Central memory CD4-positive, alpha-beta T cell (primary cell): ENCODE measurements around the gene TRANK1.
"Not testable (repeated sequence)": the region's sequence is repeated elsewhere in the genome, so short reads cannot be mapped to it uniquely, and the experiment has no call there.

Source experiments
- DNase-seq: peaks from one replicate; pipeline ENCODE4 v3.0.0; 2022
- total RNA-seq, 3 experiments: gene quantifications; one replicate each; lab custom pipeline; 2026; lab: John Stamatoyannopoulos, UW

Gene TRANK1
- 8.4 to 350 (median 262) reads per million in 3 experiments for total RNA-seq

- peak; percentile 86 for DNase-seq
Measured at GRCh38 chr3:36944641-36945270, at the start of gene TRANK1. TRANK1 (minus strand) TSS chr3:36945054; CDS start chr3:36944809, 245 bp downstream.

GRCh38 chr3:36993326-36994283 is 48.8 kb upstream of the TRANK1 start, which contains the start of gene MLH1:
MLH1 (plus strand) TSS chr3:36993518; CDS start chr3:36993548, 30 bp downstream.
- DNase-seq: peak; percentile 94

GRCh38 chr3:36992806-36993325 is 48.0 kb upstream of the TRANK1 start, which contains the start of gene EPM2AIP1:
EPM2AIP1 (minus strand) TSS chr3:36993131; CDS start chr3:36993077, 54 bp downstream.
- peak; percentile 100 for DNase-seq

- no peak for DNase-seq
Measured at GRCh38 chr3:36991923-36992805, 47.3 kb upstream of the TRANK1 start.

DNA sequence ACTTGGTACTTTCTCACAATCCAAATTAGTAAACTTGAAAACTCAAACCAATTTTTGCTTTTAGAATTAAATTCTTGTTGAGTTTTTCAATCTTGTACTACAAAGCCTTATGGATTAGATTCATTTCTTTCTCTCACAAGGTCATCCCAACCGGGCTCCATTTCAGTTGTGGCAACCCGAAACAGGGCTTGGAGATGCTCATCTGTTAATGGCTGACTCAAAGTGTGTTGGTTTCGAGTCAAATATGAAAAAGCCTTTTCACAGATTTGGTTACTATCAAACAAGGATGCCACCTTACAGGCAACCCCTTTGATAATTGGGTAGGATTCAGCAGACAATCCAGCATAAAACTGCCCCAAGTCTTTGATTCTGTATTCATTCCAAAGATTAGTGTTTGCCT is 46.3 kb upstream of the TRANK1 start:
- no peak for DNase-seq

DNA sequence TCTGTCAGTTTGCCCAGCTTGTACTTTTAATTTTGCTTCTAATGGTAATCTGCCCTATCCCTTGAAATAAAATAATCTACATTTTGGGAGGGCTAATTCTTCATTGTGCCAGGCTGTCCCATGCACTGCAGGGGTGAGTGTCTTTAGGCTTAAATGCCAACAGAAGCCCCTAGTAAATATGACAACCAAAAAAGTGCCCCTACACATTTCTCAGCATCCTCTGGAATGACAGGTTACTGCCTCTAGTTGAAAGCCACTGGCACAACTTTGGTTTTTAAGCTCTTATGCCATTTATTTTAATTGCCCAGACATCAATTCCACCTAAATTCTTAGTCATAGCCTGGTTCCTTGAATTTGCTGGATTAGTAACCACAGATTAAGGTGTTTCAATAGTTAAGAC is 44.7 kb upstream of the TRANK1 start:
- DNase-seq: no peak

GRCh38 chr3:36989005-36989404 is 44.2 kb upstream of the TRANK1 start:
- DNase-seq: no peak

GRCh38 chr3:36988356-36988755 is 43.5 kb upstream of the TRANK1 start:
- peak; percentile 49 for DNase-seq

DNA sequence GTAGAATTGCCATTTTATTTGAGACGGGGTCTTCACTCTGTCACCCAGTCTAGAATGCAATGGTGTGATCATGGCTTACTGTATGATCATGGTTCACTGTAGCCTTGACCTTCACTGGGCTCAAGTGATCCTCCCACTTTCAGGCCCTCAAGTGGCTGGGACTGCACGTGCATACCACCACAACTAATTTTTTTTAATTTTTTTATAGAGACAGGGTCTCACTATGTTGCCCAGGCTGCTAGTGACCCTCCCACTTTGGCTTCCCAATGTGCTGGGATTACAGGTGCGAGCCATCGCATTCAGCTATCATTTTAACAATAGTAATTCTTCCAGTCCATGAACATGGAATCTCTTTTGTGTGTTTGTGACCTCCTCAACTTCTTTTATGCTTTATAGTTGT is 36.2 kb upstream of the TRANK1 start:
- DNase-seq: no peak

DNA sequence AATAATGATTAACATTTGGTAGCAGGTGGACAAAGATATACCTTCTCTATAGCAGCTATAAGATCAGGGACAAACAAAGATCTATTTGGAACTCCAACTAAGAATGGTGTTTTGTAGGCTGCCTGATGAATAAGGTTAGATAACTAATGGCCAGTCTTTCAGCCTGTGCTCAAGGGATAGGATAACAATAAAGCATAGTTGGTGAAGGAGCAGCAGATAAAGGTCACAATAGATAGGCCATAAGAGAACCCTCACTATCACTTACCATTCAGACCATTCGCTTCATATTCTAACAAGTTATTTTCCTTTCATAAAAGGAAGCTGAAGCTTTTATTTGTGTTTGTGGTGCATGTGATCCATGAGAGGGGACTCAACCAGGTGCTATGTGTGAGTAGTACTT is 28.3 kb upstream of the TRANK1 start:
- DNase-seq: no peak

GRCh38 chr3:36972163-36972562 is 27.3 kb upstream of the TRANK1 start:
- DNase-seq: no peak

- DNase-seq: peak; percentile 41
Measured at GRCh38 chr3:36969540-36970432, 24.9 kb upstream of the TRANK1 start.

GRCh38 chr3:36969085-36969484 is 24.2 kb upstream of the TRANK1 start:
- no peak for DNase-seq

DNA sequence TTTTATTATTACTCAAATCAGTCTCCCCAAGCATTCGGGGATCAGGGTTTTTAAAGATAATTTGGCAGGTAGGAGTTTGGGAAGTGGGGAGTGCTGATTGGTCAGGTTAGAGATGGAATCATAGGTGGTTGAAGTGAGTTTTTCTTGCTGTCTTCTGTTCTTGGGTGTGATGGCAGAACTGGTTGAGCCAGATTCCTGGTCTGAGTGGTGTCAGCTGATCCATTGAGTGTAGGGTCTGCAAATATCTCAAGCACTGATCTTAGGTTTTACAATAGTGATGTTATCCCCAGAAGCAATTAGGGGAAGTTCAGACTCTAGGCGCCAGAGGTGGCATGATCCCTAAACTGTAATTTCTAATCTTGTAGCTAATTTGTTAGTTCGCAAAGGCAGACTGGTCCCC is 20.6 kb upstream of the TRANK1 start:
- no peak for DNase-seq

DNA sequence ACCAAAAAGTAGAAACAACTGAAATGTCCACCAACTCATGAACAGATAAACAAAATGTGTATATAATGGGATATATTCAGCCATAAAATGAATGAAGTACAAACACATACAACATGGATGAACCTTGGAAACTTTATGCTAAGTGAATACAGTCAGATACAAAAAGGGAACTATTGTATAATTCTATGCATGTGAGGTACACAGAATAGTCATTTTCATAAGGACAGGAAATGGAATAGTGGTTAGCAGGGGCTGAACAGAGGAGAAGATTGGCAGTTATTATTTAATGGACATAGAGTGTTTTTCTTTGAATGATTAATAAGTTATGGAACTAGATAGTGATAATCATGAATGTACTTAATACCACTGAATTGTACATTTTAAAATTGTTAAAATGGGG is 20.0 kb upstream of the TRANK1 start:
- DNase-seq: no peak

- no peak for DNase-seq
Measured at GRCh38 chr3:36964331-36964730, 19.5 kb upstream of the TRANK1 start.

GRCh38 chr3:36963008-36963407 is 18.2 kb upstream of the TRANK1 start:
- DNase-seq: not testable (repeated sequence)

DNA sequence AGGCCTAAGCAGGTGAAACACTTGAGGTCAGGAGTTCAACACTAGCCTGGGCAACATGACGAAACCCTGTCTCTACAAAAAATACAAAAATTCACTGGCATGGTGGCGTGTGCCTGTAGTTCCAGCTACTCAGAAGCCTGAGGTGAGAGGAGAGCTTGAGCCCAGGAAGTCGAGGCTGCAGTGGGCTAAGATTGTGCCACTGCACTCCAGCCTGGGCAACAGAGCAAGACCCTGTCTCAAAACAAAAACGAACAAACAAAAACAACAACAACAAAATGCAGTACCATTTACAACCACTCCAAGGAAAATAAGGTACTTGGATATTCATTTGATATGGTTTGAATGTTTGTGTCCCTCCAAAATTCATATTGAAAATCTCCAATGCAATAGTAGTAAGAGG is 15.6 kb upstream of the TRANK1 start:
- no peak for DNase-seq

DNA sequence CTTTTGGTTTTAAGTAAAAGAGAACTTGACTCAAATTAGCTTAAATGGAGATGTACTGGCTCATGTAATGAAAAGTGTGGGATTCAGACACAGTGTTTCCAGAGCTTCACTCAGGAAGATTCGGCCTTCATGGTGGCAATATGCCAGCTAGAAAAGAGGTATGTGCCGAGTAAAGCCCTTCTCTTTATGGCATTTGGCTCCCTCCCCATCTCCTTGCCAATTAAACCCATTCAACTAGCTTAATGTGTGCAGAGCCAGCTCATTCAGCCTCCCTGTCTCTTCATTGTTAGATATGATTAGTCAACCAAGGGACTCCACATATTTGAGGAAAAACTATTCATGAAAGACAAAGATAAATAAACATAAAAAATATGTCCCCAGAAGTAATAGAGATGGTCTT is 15.0 kb upstream of the TRANK1 start:
- DNase-seq: no peak

- DNase-seq: no peak
Measured at GRCh38 chr3:36957862-36958686, 13.2 kb upstream of the TRANK1 start.
